ENCODE data around the gene SUPT4H1.

The SUPT4H1 gene

DNA sequence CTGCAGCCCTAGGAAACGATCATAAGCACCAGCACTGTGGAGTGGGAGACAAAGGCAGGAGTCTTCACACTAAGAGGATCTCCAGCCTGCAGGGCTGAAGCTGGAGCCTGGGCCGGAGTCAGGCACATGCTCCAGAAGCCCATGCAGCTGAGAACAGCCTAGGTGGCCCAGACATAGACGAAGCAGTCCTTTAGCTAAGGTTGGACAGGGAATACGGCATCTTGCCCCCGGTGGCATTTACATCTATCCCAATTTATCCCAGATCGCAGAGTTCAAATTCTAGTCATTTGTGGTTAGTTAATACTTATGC, 37.3 kb downstream of the SUPT4H1 start:
- TF ChIP-seq, protein P1, sequence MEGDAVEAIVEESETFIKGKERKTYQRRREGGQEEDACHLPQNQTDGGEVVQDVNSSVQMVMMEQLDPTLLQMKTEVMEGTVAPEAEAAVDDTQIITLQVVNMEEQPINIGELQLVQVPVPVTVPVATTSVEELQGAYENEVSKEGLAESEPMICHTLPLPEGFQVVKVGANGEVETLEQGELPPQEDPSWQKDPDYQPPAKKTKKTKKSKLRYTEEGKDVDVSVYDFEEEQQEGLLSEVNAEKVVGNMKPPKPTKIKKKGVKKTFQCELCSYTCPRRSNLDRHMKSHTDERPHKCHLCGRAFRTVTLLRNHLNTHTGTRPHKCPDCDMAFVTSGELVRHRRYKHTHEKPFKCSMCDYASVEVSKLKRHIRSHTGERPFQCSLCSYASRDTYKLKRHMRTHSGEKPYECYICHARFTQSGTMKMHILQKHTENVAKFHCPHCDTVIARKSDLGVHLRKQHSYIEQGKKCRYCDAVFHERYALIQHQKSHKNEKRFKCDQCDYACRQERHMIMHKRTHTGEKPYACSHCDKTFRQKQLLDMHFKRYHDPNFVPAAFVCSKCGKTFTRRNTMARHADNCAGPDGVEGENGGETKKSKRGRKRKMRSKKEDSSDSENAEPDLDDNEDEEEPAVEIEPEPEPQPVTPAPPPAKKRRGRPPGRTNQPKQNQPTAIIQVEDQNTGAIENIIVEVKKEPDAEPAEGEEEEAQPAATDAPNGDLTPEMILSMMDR (IDR thresholded peaks at IDR 0.05; ENCODE audit: low read depth, low read length), result no peak
- DNase-seq (ENCODE audit: low read depth, low spot score), result no peak
- in situ Hi-C loops (cut with HindIII; ENCODE audit: low sequenced_read_pairs), result no loop called here
- no peak overlapping the region for H3K4me3 ChIP-seq (ENCODE audit: low read depth, low read length)

DNA sequence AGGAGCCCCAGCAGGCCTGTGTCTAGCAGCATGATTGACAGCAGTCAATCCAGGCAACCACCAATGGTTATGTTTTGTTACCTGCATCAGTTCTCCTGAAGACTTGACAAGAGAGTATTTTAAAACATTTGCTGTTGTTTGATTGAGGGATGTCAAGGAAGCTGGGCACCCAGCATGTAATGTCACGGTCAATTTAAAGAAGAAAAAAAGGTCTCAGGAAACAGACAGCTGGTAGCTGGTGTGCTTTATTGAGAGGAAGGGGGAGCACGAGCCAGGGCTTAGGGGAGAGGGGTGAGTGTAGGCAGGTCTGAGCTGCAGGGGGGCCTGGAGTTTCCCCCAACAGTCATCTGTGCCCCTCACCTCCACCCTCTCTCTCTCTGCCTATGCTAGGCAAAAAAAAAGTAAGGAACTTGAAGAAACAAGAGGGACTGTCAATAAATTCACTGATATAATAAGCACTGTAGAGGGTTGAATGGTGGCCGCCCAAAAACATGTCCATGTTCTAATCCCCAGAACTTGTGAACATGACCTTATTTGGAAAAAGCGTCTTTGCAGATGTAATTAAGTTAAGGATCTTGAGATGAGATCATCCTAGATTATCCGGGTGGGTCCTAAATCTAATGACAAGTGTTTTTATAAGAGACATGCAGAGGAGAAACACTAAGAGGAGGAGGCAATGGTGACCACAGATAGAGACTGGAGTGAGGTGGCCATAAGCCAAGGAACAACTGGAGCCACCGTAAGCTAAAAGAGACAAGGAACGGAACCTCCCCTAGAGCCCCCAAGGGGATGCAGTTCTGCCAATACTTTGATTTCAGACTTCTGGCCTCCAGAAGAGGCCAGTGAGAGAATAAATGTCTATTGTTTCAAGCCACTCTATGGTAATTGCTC, 37.9 kb downstream of the SUPT4H1 start:
- DNase-seq (ENCODE audit: low read depth, low spot score), result no peak
- no peak overlapping the region for H3K4me3 ChIP-seq (ENCODE audit: low read depth, low read length)
- in situ Hi-C loops (cut with HindIII; ENCODE audit: low sequenced_read_pairs), result no loop called here
- TF ChIP-seq, protein P1 (IDR thresholded peaks at IDR 0.05; ENCODE audit: low read depth, low read length), result no peak

DNA sequence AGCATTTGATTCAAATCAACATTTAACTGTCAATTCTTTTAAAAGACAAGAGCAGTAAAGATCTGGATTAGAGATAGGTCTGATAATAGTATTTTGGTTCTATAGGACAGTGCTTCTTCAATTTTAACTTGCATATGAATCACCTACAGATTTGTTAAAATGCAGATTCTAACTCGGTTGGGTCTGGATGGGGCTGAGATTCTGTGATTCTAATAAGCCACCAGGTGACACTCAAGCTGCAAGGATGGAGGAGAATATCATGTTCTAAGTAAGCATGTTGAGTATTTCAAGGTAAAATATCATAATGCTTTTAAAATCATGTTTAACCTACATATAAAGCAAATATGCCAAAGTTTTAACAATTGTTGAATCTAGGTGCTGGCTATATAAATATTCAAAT, 39.2 kb downstream of the SUPT4H1 start:
- no peak for DNase-seq (ENCODE audit: low read depth, low spot score)
- H3K4me3 ChIP-seq (ENCODE audit: low read depth, low read length), result no peak overlapping the region
- TF ChIP-seq, protein P1 (IDR thresholded peaks at IDR 0.05; ENCODE audit: low read depth, low read length), result no peak
- in situ Hi-C loops (cut with HindIII; ENCODE audit: low sequenced_read_pairs), result no loop called here

DNA sequence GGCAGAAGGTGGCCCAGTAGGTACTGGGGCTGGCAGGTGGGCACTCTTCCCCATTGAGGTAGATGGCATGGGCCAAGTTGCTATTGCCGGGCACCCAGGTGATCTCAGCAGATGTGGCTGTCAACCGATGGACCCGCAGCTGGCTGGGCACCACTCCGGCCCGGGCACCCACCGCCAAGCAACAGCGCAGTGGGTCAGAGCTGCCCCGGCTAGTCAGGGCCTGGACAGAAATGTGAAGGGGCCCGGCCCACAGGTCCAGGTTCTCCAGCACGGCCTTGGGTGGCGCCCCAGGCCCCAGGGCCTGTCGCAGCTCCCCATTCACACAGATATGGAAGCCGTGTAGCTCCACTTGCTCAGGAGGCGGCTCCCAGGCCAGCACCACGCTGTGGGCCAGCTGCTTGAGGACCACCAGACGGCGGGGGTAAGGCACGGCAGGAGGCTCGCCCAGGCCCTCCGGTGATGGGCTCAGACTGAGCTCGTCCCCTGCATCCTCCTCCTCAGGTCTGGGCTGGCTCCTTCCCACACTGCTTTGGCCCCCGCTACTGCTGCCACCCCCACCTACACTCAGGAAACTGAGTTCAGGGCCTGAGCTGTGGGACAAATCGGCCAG, 39.9 kb downstream of the SUPT4H1 start:
- in situ Hi-C loops (cut with HindIII; ENCODE audit: low sequenced_read_pairs), result no loop called here
- DNase-seq (ENCODE audit: low read depth, low spot score), result no peak
- no peak overlapping the region for H3K4me3 ChIP-seq (ENCODE audit: low read depth, low read length)
- TF ChIP-seq, protein P1 (IDR thresholded peaks at IDR 0.05; ENCODE audit: low read depth, low read length), result no peak

DNA sequence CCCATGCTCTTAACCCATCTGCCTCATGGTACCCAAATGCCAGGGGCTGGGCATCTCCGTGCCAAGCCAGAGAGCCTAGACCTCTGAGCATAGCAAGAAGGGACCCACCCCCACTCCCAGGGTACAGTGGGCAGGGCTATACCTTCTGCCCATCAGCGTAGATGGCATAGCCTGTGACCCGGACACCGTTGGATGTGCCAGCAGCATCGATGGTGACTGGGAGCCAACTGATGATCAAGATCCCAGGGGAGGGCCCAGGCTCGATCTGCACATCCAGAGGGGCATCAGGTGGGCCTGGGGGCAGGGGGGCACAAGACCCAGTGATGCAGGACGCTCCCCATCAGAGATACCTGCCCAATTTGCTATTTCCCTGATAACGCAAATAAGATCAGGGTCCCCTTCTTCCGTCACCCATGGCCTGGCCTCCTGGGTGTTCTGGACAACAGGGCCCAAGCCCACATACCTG, 40.5 kb downstream of the SUPT4H1 start:
- in situ Hi-C loops (cut with HindIII; ENCODE audit: low sequenced_read_pairs), result no loop called here
- DNase-seq (ENCODE audit: low read depth, low spot score), result no peak
- TF ChIP-seq, protein P1 (IDR thresholded peaks at IDR 0.05; ENCODE audit: low read depth, low read length), result no peak
- H3K4me3 ChIP-seq (ENCODE audit: low read depth, low read length), result no peak overlapping the region

DNA sequence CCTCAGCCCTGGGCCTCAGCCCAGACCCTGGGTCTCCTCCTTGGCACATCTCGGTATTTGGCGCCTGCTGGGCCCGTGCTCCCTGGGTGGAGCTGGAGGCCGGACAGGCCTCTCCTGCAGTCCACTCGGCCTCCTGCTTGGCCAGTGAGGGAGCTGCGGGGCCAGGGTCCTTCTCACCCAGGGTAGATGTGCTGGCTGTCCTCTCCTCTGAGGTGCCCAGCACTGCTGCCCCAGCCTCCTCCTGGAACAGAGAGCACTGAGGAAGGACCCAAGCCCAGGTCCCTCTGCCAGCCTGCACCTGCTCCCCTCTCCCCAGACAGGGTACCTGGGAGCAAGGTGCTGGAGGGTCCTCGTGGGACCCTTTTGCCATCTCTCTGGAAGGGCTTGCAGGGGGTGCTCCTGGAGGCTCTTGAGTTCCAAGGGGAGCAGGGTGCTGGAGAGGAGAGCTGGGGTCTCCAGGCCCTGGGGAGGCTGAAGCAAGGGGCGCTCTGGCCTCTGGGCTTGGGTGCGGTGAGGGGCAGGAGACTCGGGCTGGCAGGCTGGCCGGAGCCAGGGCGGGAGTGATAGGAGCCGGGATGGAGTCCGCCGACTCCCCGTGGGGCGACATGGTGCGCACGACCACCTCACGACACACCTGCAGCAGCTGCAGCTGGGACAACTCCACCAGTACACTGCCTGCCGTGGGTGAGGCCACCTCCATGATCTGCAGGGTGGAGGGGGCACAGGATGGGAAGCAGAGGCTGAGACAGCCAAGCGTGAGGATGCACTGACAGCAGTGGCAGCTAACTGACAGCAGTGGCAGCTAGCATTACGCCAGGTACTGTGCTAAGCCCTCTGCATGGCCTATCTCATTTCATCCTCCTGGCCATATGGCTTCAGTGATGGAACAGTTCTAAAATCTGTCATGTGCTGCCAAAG, 41.2 kb downstream of the SUPT4H1 start:
- TF ChIP-seq, protein P1 (IDR thresholded peaks at IDR 0.05; ENCODE audit: low read depth, low read length), result no peak
- H3K4me3 ChIP-seq (ENCODE audit: low read depth, low read length), result no peak overlapping the region
- DNase-seq (ENCODE audit: low read depth, low spot score), result no peak
- in situ Hi-C loops (cut with HindIII; ENCODE audit: low sequenced_read_pairs), result no loop called here
